ENCODE measurements around the gene NTN1.

DNA sequence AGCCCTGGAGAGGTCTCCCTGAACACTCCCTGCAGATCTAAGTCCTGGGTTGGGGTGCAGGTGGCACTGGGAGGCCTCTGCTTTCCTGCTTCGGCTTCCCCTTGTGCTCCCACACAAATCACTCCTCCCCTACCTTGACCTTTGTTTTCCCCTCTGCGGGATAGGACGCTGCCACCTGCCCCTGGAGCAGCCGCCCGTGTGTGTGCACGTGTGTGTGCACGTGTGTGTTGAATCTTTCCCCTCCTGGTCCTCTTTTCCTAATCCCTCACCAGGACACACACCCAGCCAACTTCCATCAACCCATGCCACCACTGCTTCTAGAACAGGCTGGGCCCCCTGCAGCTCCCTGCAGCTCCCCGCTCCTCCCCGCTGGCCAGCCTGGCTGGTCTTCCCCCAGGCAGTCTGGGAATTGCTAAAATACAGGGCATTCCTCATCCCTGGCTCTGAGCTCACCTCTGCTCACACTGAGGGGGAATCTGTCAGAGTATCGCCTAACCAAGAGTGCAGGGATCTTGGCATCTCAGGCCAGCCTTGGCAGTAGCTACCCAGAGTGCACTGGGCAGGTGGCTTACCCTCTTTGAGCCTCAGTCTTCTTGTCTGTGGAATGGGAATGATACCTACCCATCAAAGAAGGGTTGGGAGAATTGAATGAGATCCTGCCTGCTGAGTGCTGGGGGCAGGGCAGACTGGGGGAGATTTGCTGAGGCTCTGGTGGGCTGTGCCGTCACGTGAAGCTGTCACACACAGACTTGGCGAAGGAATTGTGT lies 198.5 kb downstream of the NTN1 start:
- TF ChIP-seq, protein P1, sequence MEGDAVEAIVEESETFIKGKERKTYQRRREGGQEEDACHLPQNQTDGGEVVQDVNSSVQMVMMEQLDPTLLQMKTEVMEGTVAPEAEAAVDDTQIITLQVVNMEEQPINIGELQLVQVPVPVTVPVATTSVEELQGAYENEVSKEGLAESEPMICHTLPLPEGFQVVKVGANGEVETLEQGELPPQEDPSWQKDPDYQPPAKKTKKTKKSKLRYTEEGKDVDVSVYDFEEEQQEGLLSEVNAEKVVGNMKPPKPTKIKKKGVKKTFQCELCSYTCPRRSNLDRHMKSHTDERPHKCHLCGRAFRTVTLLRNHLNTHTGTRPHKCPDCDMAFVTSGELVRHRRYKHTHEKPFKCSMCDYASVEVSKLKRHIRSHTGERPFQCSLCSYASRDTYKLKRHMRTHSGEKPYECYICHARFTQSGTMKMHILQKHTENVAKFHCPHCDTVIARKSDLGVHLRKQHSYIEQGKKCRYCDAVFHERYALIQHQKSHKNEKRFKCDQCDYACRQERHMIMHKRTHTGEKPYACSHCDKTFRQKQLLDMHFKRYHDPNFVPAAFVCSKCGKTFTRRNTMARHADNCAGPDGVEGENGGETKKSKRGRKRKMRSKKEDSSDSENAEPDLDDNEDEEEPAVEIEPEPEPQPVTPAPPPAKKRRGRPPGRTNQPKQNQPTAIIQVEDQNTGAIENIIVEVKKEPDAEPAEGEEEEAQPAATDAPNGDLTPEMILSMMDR (IDR thresholded peaks at IDR 0.05; ENCODE audit: low read length): no peak
- no peak for TF ChIP-seq EZH2 (IDR thresholded peaks at IDR 0.05; ENCODE audit: borderline replicate concordance, low read length)

All from OCI-LY1 (cell line).